DMS153 (cell line): ENCODE data around the gene PPP1CC.

Source experiments
- DNase-seq: peaks from one replicate; lab custom pipeline; 2025; lab: John Stamatoyannopoulos, UW

PPP1CC gene

DNA sequence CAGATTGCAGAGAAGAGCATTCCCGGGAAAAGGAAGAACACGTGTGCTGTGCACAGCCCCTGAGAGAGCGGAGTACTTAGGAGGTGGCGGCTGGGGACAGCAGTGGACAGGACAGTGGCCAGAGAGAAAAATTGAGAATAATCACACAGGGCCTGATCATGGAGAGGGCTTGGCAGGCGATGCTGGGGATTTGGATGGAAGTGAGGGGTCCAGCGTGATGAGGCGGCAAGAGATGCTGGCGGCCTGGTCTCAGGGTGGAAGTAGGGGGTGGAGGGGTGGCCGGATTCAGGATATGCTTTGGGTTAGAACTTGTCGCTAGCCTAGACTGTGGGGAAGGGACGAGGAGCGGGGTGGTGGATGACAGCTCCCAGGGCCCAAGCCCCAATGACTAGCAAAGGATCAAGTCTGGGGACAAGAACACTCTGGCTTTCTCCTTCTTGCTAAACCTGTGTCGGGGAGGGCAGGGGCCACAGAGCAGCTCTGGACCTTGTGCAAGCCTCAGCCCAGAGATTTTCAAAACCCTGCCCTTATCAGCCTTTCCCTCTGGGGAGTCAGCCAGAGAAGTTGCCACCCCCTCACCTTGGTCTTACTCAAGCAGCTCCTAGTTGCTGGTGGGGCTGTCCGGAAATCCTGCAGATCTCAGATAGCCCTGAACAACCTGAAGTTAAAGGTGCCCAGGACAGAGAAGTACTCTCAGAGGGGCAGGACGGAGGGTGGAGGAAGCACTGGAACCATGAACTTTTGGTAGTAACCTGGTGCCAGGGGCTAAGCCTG is 55.1 kb downstream of the PPP1CC start:
- no peak for DNase-seq

- no peak for DNase-seq
These were observed 56.3 kb downstream of the PPP1CC start for GRCh38 chr12:110686294-110686903.

DNA sequence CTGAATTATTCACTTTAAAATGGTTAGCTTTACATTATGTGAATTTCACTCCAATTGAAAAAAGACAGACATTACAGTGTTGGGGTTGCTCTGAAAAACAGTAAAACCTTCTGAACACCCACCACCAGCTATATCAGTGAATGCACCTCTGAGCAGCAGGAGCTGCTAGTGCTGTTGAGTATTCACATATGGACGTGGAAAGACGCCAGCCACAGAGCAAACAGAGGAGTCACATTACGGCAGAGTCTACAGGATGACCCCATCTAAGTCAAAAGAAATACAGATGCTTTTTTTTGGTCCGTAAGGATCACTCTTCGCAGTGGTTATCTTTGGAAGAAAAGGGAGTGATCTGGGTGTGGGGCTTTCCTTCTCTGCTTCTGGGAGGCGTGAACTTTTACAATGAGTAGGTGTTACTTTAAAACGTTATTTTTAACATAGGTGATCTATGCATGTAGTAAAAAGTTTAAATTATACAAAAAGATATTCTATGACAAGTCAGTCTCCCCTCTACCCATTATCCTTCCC is 58.3 kb downstream of the PPP1CC start:
- no peak for DNase-seq

DNA sequence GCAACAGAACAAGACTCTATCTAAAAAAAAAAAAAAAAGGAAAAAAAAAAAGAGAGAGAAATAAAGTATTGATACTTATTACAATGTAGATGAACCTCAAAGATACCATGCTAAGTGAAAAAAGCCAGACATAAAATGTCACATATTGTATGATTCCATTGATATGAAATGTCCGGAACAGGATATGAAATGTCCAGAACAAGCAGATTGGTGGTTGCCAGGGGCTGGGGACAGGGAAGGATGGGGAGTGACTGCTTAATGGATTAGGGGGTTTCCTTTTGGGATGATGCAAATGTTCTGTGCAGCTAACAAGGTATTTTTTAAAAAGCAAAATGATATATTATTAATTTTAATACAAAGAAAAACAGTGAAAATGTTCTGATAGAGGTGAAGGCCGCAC is 58.8 kb downstream of the PPP1CC start:
- no peak for DNase-seq

GRCh38 chr12:110680032-110680431 is 62.7 kb downstream of the PPP1CC start:
- DNase-seq = no peak

GRCh38 chr12:110679201-110679600 is 63.5 kb downstream of the PPP1CC start:
- DNase-seq = no peak

DNA sequence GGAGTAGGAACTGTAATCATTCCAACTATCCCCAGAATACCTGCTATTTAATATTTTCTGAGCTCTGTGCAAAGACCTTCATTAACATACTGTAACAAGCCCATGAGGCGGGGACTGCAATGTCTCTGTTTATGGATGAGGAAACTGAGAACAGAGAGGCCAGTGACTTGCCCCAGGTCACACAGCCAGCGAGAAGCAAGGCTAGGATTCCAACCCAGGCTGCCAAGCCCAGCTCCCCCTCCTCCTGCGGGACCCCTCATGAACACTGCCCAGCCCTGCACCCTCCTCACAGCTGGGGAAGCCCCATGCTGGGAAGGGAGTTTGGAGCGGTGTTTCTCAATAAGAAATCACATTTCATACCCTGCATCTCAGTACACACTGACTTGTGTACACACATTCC is 64.7 kb downstream of the PPP1CC start:
- no peak for DNase-seq

- no peak for DNase-seq
These were observed 65.3 kb downstream of the PPP1CC start for GRCh38 chr12:110677206-110677911.

- DNase-seq = no peak
These were observed 66.5 kb downstream of the PPP1CC start for GRCh38 chr12:110676171-110676570.

GRCh38 chr12:110670161-110670701 is 72.5 kb downstream of the PPP1CC start:
- no peak for DNase-seq
